IMR-90 (cell line): ENCODE measurements around the gene TLR9. TPM values are rescaled to one million over a fixed set of nuclear protein-coding genes. Genes with fewer than 3 reads are reported as not detected.
A peak's percentile ranks its signal among the peaks of the same experiment; 100 is the strongest.

Experiments
- CEBPB ChIP-seq: IDR thresholded peaks from 2 replicates; pipeline ENCODE4 v1.6.1; 2012; ENCODE audit warnings: low read depth, low read length, improper control_type of control experiment
- FOS ChIP-seq: fragments of 150-350 bp; IDR thresholded peaks from 2 replicates; pipeline ENCODE4 v1.6.1; 2016; ENCODE audit warnings: low read depth, low read length
- POLR2A ChIP-seq: IDR thresholded peaks from 2 replicates; pipeline ENCODE4 v1.6.1; 2012; ENCODE audit warnings: mild to moderate bottlenecking, low read depth, low read length
- RCOR1 ChIP-seq: IDR thresholded peaks from 2 replicates; pipeline ENCODE4 v1.6.1; 2012; ENCODE audit warnings: mild to moderate bottlenecking, low read length, improper control_type of control experiment; ENCODE audit not compliant: insufficient replicate concordance
- polyA plus RNA-seq, 3 experiments: library from polyadenylated mRNA; depleted of rRNA; stranded (reverse); fragments of >200 nt; gene quantifications; 2 replicates each; pipeline ENCODE4 v1.2.3, GENCODE V29; 2012; ENCODE audit warnings: low replicate concordance in 1 of 3
- total RNA-seq: library from RNA; depleted of rRNA; stranded (reverse); fragments of >200 nt; gene quantifications from 2 replicates; pipeline ENCODE4 v1.2.3, GENCODE V29; 2012

TLR9 gene
- total and polyA plus RNA-seq, 2 of the 4 experiments (the other 2 are of a cell fraction), result not detected

- peak; percentile 45; the same call in 1 of the 2 replicates for TF ChIP-seq FOS
- TF ChIP-seq CEBPB, result peak; percentile 69
- TF ChIP-seq RCOR1, result no peak
- TF ChIP-seq POLR2A, result no peak
Measured at GRCh38 chr3:52240059-52240885, 14.8 kb upstream of the TLR9 start (continued).
